Cardiac septum (tissue), 1 donor: ENCODE measurements around the gene EDAR. TPM values are rescaled to one million over a fixed set of nuclear protein-coding genes. Genes with fewer than 3 reads are reported as not detected.

ENCODE experiments used
- DNase-seq: peaks from one replicate; pipeline ENCODE4 v3.0.0-alpha.2; 2020; ENCODE audit warnings: low spot score
- intact Hi-C: fragments of 100-400 bp; cut with DNase I; formaldehyde crosslinking; loops from one replicate; pipeline ENCODE4 v1.14.0; 2022
- total RNA-seq: library from RNA; stranded (reverse); fragmentation: NEBNext Ultra II Directional; extraction: Animal tissue kit (Norgen Biotek cat#: 25700); gene quantifications from one replicate; pipeline ENCODE4 v1.2.1, GENCODE V29; 2021
- donor health status: DM: no; HTN: no; CAD: no.

The EDAR gene
- total RNA-seq, 1 donor from 2014 or later = not detected

GRCh38 chr2:109006971-109007370 lies 18.0 kb upstream of the EDAR start:
- DNase-seq = no peak
- intact Hi-C loops = no loop called here

- DNase-seq = no peak
- intact Hi-C loops = no loop called here
Measured at GRCh38 chr2:109005686-109006204, 16.7 kb upstream of the EDAR start.

- intact Hi-C loops = no loop called here
- DNase-seq = no peak
Measured at GRCh38 chr2:109001201-109001600, 12.2 kb upstream of the EDAR start.

- intact Hi-C loops = no loop called here
- no peak for DNase-seq
Measured at GRCh38 chr2:109000738-109001137, 11.7 kb upstream of the EDAR start.

- DNase-seq = no peak
- intact Hi-C loops = no loop called here
Measured at GRCh38 chr2:108998911-108999310, 9.9 kb upstream of the EDAR start.

- intact Hi-C loops = no loop called here
Measured at GRCh38 chr2:108994178-108994577, 5.2 kb upstream of the EDAR start.

GRCh38 chr2:108993095-108993937 lies 4.3 kb upstream of the EDAR start:
- intact Hi-C loops = no loop called here

More at GRCh38 chr2:108994178-108994577, 5.2 kb upstream of the EDAR start:
- no peak for DNase-seq

GRCh38 chr2:108988076-108988795 lies 784 bp downstream of the EDAR start:
- no peak for DNase-seq
- intact Hi-C loops = loop anchor here (2.0 to 5.0 kb wide), 2 partner anchors 59 to 131 kb away; no protein-coding TSS in a partner anchor

More at GRCh38 chr2:108993095-108993937, 4.3 kb upstream of the EDAR start:
- no peak for DNase-seq

GRCh38 chr2:108986916-108987510 lies 2.0 kb downstream of the EDAR start:
- intact Hi-C loops = loop anchor here (5.0 kb wide), 1 partner anchor 130 kb away; no protein-coding TSS in a partner anchor
- no peak for DNase-seq

GRCh38 chr2:108983610-108984009 lies 5.4 kb downstream of the EDAR start:
- DNase-seq = no peak
- intact Hi-C loops = no loop called here

GRCh38 chr2:108983061-108983460 lies 6.0 kb downstream of the EDAR start:
- intact Hi-C loops = no loop called here
- DNase-seq = no peak

- no peak for DNase-seq
- intact Hi-C loops = no loop called here
Measured at GRCh38 chr2:108982259-108982679, 6.8 kb downstream of the EDAR start.

GRCh38 chr2:108981846-108982245 lies 7.2 kb downstream of the EDAR start:
- no peak for DNase-seq
- intact Hi-C loops = no loop called here

- DNase-seq = no peak
- intact Hi-C loops = no loop called here
Measured at GRCh38 chr2:108980076-108980475, 8.9 kb downstream of the EDAR start.

- no peak for DNase-seq
- intact Hi-C loops = no loop called here
Measured at GRCh38 chr2:108979461-108979860, 9.6 kb downstream of the EDAR start.

GRCh38 chr2:108978709-108979111 lies 10.3 kb downstream of the EDAR start:
- intact Hi-C loops = no loop called here

GRCh38 chr2:108975613-108976435 lies 13.2 kb downstream of the EDAR start:
- no peak for DNase-seq

More at GRCh38 chr2:108978709-108979111, 10.3 kb downstream of the EDAR start:
- DNase-seq = no peak

GRCh38 chr2:108974674-108975073 lies 14.3 kb downstream of the EDAR start:
- no peak for DNase-seq
- intact Hi-C loops = no loop called here

More at GRCh38 chr2:108975613-108976435, 13.2 kb downstream of the EDAR start:
- intact Hi-C loops = no loop called here

- intact Hi-C loops = no loop called here
- no peak for DNase-seq
Measured at GRCh38 chr2:108972663-108973062, 16.4 kb downstream of the EDAR start.
